Measurements from ENCODE around the gene LMF1. TPM values are rescaled to one million over a fixed set of nuclear protein-coding genes. Genes with fewer than 3 reads are reported as not detected.

The LMF1 gene
- total and polyA plus RNA-seq, 2 of the 8 experiments (the other 6 are each of a cell fraction or from before 2014, with no cell fraction given) = 3.5 to 9.1 TPM

- Histone ChIP-seq H2BK120ac (replicated peaks; ENCODE audit: low read depth, low read length) (no peak overlapping the region), H3K23ac (ENCODE audit: insufficient read length) (no peak overlapping the region), H3K56ac (replicated peaks; ENCODE audit: insufficient read length, low read depth, low read length) (no peak overlapping the region), H2BK15ac (ENCODE audit: low read length) (no peak overlapping the region), H3K9ac (replicated peaks in 1 of 4; ENCODE audit: extremely low read depth in 1 of 4, low read depth in 3 of 4, low read length in 3 of 4) (no peak overlapping the region), H4K5ac (ENCODE audit: insufficient read length, low read depth, low read length) (no peak overlapping the region), H4K20me1 (replicated peaks in 1 of 2; ENCODE audit: control insufficient read depth in 1 of 2, insufficient read depth in 2 of 2, low read length in 2 of 2) (peaks cover 0 to 7% of the 10 kb centered on the region in 2 experiments), H3K79me2 (ENCODE audit: control insufficient read depth in 1 of 2, insufficient read depth in 2 of 2, low read length in 2 of 2) (no peaks in the 10 kb centered on the region), H2BK20ac (ENCODE audit: low read length) (no peak overlapping the region), H3K4me1 (replicated peaks in 1 of 4; ENCODE audit: control insufficient read depth in 3 of 4, insufficient read depth in 4 of 4, low read length in 3 of 4) (peaks cover 0 to 8% (median 3%) of the 10 kb centered on the region in 4 experiments; a peak in 6 of 7 replicates), H2AFZ (ENCODE audit: low read length) (no peak overlapping the region), H3K79me1 (ENCODE audit: low read depth, low read length) (no peaks in the 10 kb centered on the region; the same call in 1 of the 2 replicates), H3K4me2 (ENCODE audit: insufficient read depth in 1 of 2, low read depth in 2 of 2, low read length in 2 of 2) (no peak overlapping the region), H3K18ac (ENCODE audit: extremely low read depth, low read length) (no peak overlapping the region), H3K27me3 (replicated peaks in 1 of 4; ENCODE audit: control insufficient read depth in 3 of 4, extremely low read depth in 1 of 4, insufficient read depth in 3 of 4, low read length in 3 of 4) (peaks cover 15 to 43% (median 29%) of the 10 kb centered on the region in 4 experiments), H3K4ac (replicated peaks; ENCODE audit: insufficient read length, low read depth, low read length) (no peak overlapping the region), H2AK5ac (ENCODE audit: low read depth, low read length) (no peak overlapping the region), H3K23me2 (ENCODE audit: low read depth, low read length) (peaks cover 10% of the 10 kb centered on the region; the same call in 1 of the 2 replicates), H3K14ac (ENCODE audit: insufficient read length) (no peak overlapping the region), H3K27ac (ENCODE audit: low read depth, low read length) (no peak overlapping the region), H4K91ac (replicated peaks; ENCODE audit: insufficient read length, low read length) (no peak overlapping the region), H3K9me3 (ENCODE audit: insufficient read depth in 2 of 2, low read depth in 1 of 2, low read length in 1 of 2) (no peaks in the 10 kb centered on the region), H2BK5ac (ENCODE audit: low read depth, low read length) (no peak overlapping the region), H3K36me3 (ENCODE audit: control insufficient read depth in 2 of 4, insufficient read depth in 4 of 4, low read length in 3 of 4) (no peaks in the 10 kb centered on the region), H4K8ac (ENCODE audit: extremely low read depth, insufficient read depth, low read length) (peak overlapping the region; percentile 41), H3K4me3 (ENCODE audit: extremely low read depth in 1 of 4, insufficient read depth in 2 of 4, low read depth in 3 of 4, low read length in 4 of 4) (no peak overlapping the region), H2BK12ac (ENCODE audit: low read depth, low read length) (no peak overlapping the region)
- TF ChIP-seq SIN3A (conservative IDR thresholded peaks at IDR 0.05 in 1 of 2, IDR thresholded peaks at IDR 0.05 in 1 of 2; ENCODE audit: low read depth in 1 of 2, low read length in 2 of 2) (no peak), JUN (IDR thresholded peaks at IDR 0.05; ENCODE audit: low read depth, low read length) (no peak), EGR1 (IDR thresholded peaks at IDR 0.05; ENCODE audit: borderline replicate concordance, low read depth, low read length) (no peak), CHD1 (IDR thresholded peaks at IDR 0.05; ENCODE audit: low read depth, low read length) (no peak)
- FAIRE-seq = no peak
- DNase-seq (ENCODE audit: low read depth in 1 of 2, low spot score in 2 of 2) = no peak
- 89% methylated on average over 16 of the region's 24 CpGs; no CpG with 5 or more reads in 1 of the 2 experiments for WGBS, 2 experiments (ENCODE audit: extremely low coverage in 1 of 2, insufficient coverage in 1 of 2, insufficient read length in 1 of 2, insufficient replicate concordance in 2 of 2, low coverage in 1 of 2, low lambda C conversion rate in 2 of 2, missing lambda C conversion rate in 1 of 2)
- CTCF ChIA-PET (ENCODE audit: partially characterized antibody) = no interaction called here
- POLR2A ChIA-PET (ENCODE audit: partially characterized antibody) = interaction anchor here (0.9 kb wide), 1 partner anchor 192 kb away, joined by 3 read pairs; no protein-coding TSS in a partner anchor
Measured at GRCh38 chr16:976389-976931, 5.7 kb upstream of the LMF1 start.

All from H1 (cell line).